Smooth muscle cell (in vitro differentiated cells): ENCODE results near the gene MYO9A. TPM values are rescaled to one million over a fixed set of nuclear protein-coding genes. Genes with fewer than 3 reads are reported as not detected.

Source experiments
- DNase-seq: peaks from one replicate; lab custom pipeline; 2025; ENCODE audit not compliant: unreplicated experiment; lab: John Stamatoyannopoulos, UW
- H2AFZ ChIP-seq: fragments of 200-600 bp; sonication (generic); 2 replicates; pipeline ENCODE4 v1.6.0; 2016; ENCODE audit warnings: antibody characterized with exemption, low read depth, mild to moderate bottlenecking
- H3F3A ChIP-seq: fragments of 200-600 bp; sonication (generic); 2 replicates; pipeline ENCODE4 v1.6.0; 2017; ENCODE audit warnings: antibody characterized with exemption, low read depth
- H3K27ac ChIP-seq: fragments of 200-600 bp; sonication (generic); 2 replicates; pipeline ENCODE4 v1.5.1; 2016; ENCODE audit warnings: low read depth, mild to moderate bottlenecking
- H3K27me3 ChIP-seq: fragments of 200-600 bp; sonication (generic); 2 replicates; pipeline ENCODE4 v1.6.1; 2016; ENCODE audit warnings: low read depth, mild to moderate bottlenecking
- H3K36me3 ChIP-seq: fragments of 200-600 bp; sonication (generic); 2 replicates; pipeline ENCODE4 v1.5.1; 2016; ENCODE audit warnings: low read depth
- H3K4me1 ChIP-seq: fragments of 200-600 bp; sonication (generic); 2 replicates; pipeline ENCODE4 v1.5.1; 2016; ENCODE audit warnings: low read depth
- H3K4me2 ChIP-seq: fragments of 200-600 bp; sonication (generic); 2 replicates; pipeline ENCODE4 v1.6.0; 2016; ENCODE audit warnings: mild to moderate bottlenecking
- H3K4me3 ChIP-seq: fragments of 200-600 bp; sonication (generic); 2 replicates; pipeline ENCODE4 v1.5.1; 2016; ENCODE audit warnings: mild to moderate bottlenecking
- H3K79me2 ChIP-seq: fragments of 200-600 bp; sonication (generic); 2 replicates; pipeline ENCODE4 v1.6.0; 2016; ENCODE audit warnings: low read depth, mild to moderate bottlenecking
- H3K9ac ChIP-seq: fragments of 200-600 bp; sonication (generic); 2 replicates; pipeline ENCODE4 v1.6.0; 2016; ENCODE audit warnings: low read depth
- H3K9me3 ChIP-seq: fragments of 200-600 bp; sonication (generic); replicated peaks from 2 replicates; pipeline ENCODE4 v1.5.1; 2016; ENCODE audit warnings: low read depth
- H4K20me1 ChIP-seq: fragments of 200-600 bp; sonication (generic); 2 replicates; pipeline ENCODE4 v1.6.0; 2016; ENCODE audit warnings: low read depth
- CTCF ChIP-seq: fragments of 200-600 bp; sonication (generic); IDR thresholded peaks from 2 replicates; pipeline ENCODE4 v1.5.1; 2017; ENCODE audit warnings: borderline replicate concordance, mild to moderate bottlenecking, antibody characterized with exemption; ENCODE audit not compliant: insufficient read depth, poor library complexity, severe bottlenecking
- WGBS: methylation state at CpG from one replicate; pipeline ENCODE4 v1.1.7; 2016; ENCODE audit warnings: low lambda C conversion rate; 5-methylcytosine and 5-hydroxymethylcytosine counted together
- polyA plus RNA-seq: library from polyadenylated mRNA; unstranded; fragments of >200 nt; fragmentation: Nextera tagmentation; extraction: Ambion mirVana; gene quantifications from 2 replicates; pipeline ENCODE4 v1.2.1, GENCODE V29; 2016
- total RNA-seq: library from RNA; depleted of rRNA; stranded (reverse); fragments of >200 nt; gene quantifications from 2 replicates; pipeline ENCODE4 v1.2.3, GENCODE V29; 2014

The MYO9A gene
- total and polyA plus RNA-seq, 2 experiments from 2014 or later: 10.7 to 36.9 TPM

- Histone ChIP-seq H3K36me3 (no peaks in the 10 kb centered on the region), H3K79me2 (no peaks in the 10 kb centered on the region), H3K9ac (no peak overlapping the region), H2AFZ (no peak overlapping the region), H3K4me3 (no peak overlapping the region), H3K4me2 (no peak overlapping the region), H3K4me1 (peaks cover 11% of the 10 kb centered on the region), H3K27ac (no peak overlapping the region), H3K9me3 (no peaks in the 10 kb centered on the region), H3K27me3 (no peaks in the 10 kb centered on the region), H4K20me1 (no peaks in the 10 kb centered on the region), H3F3A (no peaks in the 10 kb centered on the region)
- 97% methylated on average over 24 of the region's 24 CpGs for WGBS
- DNase-seq: no peak
- TF ChIP-seq CTCF: no peak
These were observed 315.9 kb downstream of the MYO9A start for GRCh38 chr15:71801935-71802655.

DNA sequence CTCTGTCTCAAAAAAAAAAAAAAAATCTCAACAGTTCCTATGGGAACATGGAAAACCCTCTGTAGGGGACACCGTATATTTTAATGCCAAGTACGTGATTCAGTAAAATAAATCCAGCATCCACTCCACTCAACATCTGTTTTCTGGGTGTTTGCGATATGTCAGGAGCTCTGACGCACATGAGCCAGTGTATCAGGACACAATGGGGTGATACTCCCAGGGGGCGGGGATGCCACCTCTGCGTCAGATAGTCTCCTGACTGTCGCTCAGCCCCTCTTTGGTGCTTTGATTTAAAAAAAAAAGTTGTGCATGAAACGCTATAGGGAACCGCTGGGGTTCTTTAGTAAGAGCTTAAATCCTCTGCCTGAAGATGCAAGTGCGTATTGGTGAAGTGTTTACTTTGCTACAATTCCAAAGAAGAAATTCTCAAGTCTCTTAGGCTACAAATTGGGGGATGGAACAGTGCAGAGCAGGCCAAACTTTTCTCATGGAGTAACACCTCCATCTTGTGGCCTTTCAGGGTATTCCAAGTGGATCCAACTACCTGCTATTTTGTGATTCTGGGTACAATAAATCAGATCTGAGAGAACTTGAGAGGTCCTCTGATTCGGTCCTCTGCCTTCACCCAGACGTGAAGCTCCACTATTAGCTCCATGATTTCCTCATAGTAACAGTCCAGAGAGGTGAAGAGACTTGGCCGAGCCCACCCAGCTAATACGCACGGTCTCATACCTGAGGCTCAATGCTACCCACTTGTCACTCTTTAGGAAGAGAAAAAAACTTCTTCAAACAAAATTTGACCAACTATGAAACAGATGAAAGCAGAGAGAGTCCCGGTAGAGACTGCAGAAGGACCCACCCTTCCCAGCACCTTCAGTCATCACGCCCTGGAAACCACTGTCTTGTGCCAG, 316.9 kb downstream of the MYO9A start:
- H3K4me2 ChIP-seq: no peak overlapping the region
- no peak overlapping the region for H3K4me3 ChIP-seq
- WGBS: 62% methylated on average over 17 of the region's 17 CpGs
- H3K27me3 ChIP-seq: no peaks in the 10 kb centered on the region
- H3K36me3 ChIP-seq: no peaks in the 10 kb centered on the region
- H3K27ac ChIP-seq: no peak overlapping the region
- peaks cover under 1% of the 10 kb centered on the region for H3K4me1 ChIP-seq
- no peak overlapping the region for H2AFZ ChIP-seq
- no peak for DNase-seq
- H3F3A ChIP-seq: no peaks in the 10 kb centered on the region
- no peaks in the 10 kb centered on the region for H3K9me3 ChIP-seq
- peak; percentile 79 for TF ChIP-seq CTCF
- no peaks in the 10 kb centered on the region for H4K20me1 ChIP-seq
- H3K79me2 ChIP-seq: no peaks in the 10 kb centered on the region
- H3K9ac ChIP-seq: no peak overlapping the region

DNA sequence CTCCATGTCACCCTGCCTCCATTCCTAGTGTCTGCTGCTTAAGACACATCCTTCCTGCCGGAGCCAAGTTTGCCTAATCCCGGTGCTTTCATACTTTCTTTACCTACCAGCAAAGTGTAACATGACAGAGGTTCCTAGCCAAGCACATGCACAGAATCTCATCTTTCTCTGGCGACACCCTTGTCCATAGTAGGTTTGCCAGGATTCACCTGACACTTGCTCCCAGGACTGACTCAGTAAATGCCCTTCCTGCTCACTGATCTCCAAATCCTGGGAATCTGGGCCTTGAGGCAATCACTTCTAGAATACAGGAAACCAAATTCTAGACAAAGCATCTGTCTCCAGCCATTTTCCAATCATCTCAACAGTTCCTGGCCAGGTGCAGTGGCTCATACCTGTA, 317.8 kb downstream of the MYO9A start:
- Histone ChIP-seq H3K4me2 (no peak overlapping the region), H2AFZ (no peak overlapping the region), H3K9ac (no peak overlapping the region), H3K9me3 (no peaks in the 10 kb centered on the region), H3K79me2 (no peaks in the 10 kb centered on the region), H3K36me3 (no peaks in the 10 kb centered on the region), H4K20me1 (no peaks in the 10 kb centered on the region), H3F3A (no peaks in the 10 kb centered on the region), H3K4me3 (no peak overlapping the region), H3K27ac (no peak overlapping the region), H3K4me1 (no peaks in the 10 kb centered on the region), H3K27me3 (no peaks in the 10 kb centered on the region)
- 95% methylated on average over 3 of the region's 3 CpGs for WGBS
- no peak for DNase-seq
- no peak for TF ChIP-seq CTCF
